MM.1S (cell line): Measurements from ENCODE around the gene BTG4.
A peak's percentile ranks its signal among the peaks of the same experiment; 100 is the strongest.

Experiments used
- DNase-seq: peaks from one replicate; pipeline ENCODE4 v3.0.0-alpha.2; 2015
- H2AFZ ChIP-seq: fragments of 300-600 bp; sonication (generic); 2 replicates; pipeline ENCODE4 v1.6.0; 2016; ENCODE audit warnings: antibody characterized with exemption, low read length
- H3F3A ChIP-seq: fragments of 300-600 bp; sonication (generic); 2 replicates; pipeline ENCODE4 v1.6.1; 2016; ENCODE audit warnings: mild to moderate bottlenecking, antibody characterized with exemption, low read length, moderate library complexity, mixed read lengths; ENCODE audit not compliant: insufficient read depth
- H3K27ac ChIP-seq: fragments of 300-600 bp; sonication (generic); 2 replicates; pipeline ENCODE4 v1.5.1; 2016; ENCODE audit warnings: mild to moderate bottlenecking, low read length
- H3K27me3 ChIP-seq: fragments of 300-600 bp; sonication (generic); replicated peaks from 2 replicates; pipeline ENCODE4 v1.6.0; 2016; ENCODE audit warnings: low read length; ENCODE audit not compliant: insufficient read depth
- H3K36me3 ChIP-seq: fragments of 300-600 bp; sonication (generic); replicated peaks from 2 replicates; pipeline ENCODE4 v1.6.1; 2016; ENCODE audit warnings: mild to moderate bottlenecking, low read length, mixed read lengths; ENCODE audit not compliant: insufficient read depth
- H3K4me1 ChIP-seq: fragments of 300-600 bp; sonication (generic); 2 replicates; pipeline ENCODE4 v1.6.1; 2016; ENCODE audit warnings: low read length, mixed read lengths
- H3K4me2 ChIP-seq: fragments of 300-600 bp; sonication (generic); 2 replicates; pipeline ENCODE4 v1.6.0; 2016; ENCODE audit warnings: low read depth, low read length
- H3K4me3 ChIP-seq: fragments of 300-600 bp; sonication (generic); 2 replicates; pipeline ENCODE4 v1.5.1; 2016; ENCODE audit warnings: low read length, mixed read lengths
- H3K79me2 ChIP-seq: fragments of 300-600 bp; sonication (generic); 2 replicates; pipeline ENCODE4 v1.6.1; 2016; ENCODE audit warnings: mixed run types, low read length, mixed read lengths
- H3K9ac ChIP-seq: fragments of 300-600 bp; sonication (generic); 2 replicates; pipeline ENCODE4 v1.6.1; 2016; ENCODE audit warnings: low read length, mixed read lengths
- H3K9me2 ChIP-seq: fragments of 300-600 bp; sonication (generic); replicated peaks from 2 replicates; pipeline ENCODE4 v1.6.1; 2016; ENCODE audit warnings: mild to moderate bottlenecking, low read length, mixed read lengths; ENCODE audit not compliant: insufficient read depth
- H3K9me3 ChIP-seq: fragments of 300-600 bp; sonication (generic); replicated peaks from 2 replicates; pipeline ENCODE4 v1.6.1; 2016; ENCODE audit warnings: mild to moderate bottlenecking, low read length, mixed read lengths; ENCODE audit not compliant: insufficient read depth
- H4K20me1 ChIP-seq: fragments of 300-600 bp; sonication (generic); 2 replicates; pipeline ENCODE4 v1.6.1; 2016; ENCODE audit warnings: mild to moderate bottlenecking, low read length, moderate library complexity, mixed read lengths; ENCODE audit not compliant: insufficient read depth
- EZH2 ChIP-seq: fragments of 300-600 bp; sonication (generic); optimal IDR thresholded peaks from 2 replicates; pipeline ENCODE3; 2017; ENCODE audit warnings: low read depth, mild to moderate bottlenecking, antibody characterized with exemption, low read length, mixed read lengths
- EZH2phosphoT487 ChIP-seq: fragments of 300-600 bp; sonication (generic); IDR thresholded peaks from 2 replicates; pipeline ENCODE4 v1.6.1; 2018; ENCODE audit warnings: antibody characterized with exemption, low read length
- TF ChIP-seq, protein P1 (sequence below): fragments of 300-600 bp; sonication (generic); IDR thresholded peaks from 2 replicates; pipeline ENCODE4 v1.5.1; 2016; ENCODE audit warnings: antibody characterized with exemption, low read length, mixed read lengths

The BTG4 gene

DNA sequence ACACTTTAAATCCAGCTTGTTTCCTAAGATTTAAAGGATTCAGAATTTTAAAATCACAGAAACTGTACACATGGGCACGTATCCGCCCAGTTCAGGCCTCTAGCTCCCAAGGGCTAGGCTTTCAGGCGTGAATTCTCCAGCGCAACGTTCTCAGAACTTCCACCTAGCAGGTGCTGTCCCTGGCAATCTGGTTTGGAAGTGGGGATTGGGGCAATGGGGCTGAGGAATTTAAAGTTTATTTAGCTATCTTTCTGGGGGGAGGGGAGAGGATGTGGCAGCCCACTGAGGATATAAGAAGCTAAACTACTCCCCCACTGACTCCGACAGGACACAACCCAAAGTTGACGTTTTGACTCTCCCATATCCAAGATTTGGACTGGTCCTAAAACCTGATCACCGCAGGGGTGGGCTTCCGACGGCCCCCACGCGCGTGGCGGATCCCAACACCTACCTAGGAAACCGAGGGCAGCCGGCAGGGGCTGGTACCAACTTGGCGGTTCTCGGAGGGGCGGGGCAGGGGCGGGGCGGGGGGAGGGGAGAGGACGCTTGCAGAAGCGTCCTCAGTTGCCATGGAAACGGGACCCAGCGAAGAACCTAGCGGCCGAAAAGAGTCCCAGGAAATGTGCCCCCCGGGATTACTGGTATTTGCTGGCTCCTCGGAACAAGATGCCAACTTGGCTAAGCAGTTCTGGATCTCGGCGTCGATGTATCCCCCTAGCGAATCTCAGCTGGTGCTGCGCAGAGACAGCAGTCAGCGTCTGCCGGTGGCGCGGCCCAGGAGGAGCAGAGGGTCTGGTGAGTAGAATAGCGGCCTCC, 2.2 kb upstream of the BTG4 start, which contains the start of gene HOATZ:
Gene HOATZ (plus strand): TSS at position 563 of the 816 bp plus-strand sequence. CDS start 7 bp downstream, at position 570.
- no peak within 1 kb of the TSS for H3K4me2 ChIP-seq
- H2AFZ ChIP-seq: no peak within 1 kb of the TSS
- no peak for DNase-seq
- H3K4me1 ChIP-seq: no peaks in the 10 kb centered on the region
- TF ChIP-seq EZH2phosphoT487: no peak
- TF ChIP-seq, protein P1, sequence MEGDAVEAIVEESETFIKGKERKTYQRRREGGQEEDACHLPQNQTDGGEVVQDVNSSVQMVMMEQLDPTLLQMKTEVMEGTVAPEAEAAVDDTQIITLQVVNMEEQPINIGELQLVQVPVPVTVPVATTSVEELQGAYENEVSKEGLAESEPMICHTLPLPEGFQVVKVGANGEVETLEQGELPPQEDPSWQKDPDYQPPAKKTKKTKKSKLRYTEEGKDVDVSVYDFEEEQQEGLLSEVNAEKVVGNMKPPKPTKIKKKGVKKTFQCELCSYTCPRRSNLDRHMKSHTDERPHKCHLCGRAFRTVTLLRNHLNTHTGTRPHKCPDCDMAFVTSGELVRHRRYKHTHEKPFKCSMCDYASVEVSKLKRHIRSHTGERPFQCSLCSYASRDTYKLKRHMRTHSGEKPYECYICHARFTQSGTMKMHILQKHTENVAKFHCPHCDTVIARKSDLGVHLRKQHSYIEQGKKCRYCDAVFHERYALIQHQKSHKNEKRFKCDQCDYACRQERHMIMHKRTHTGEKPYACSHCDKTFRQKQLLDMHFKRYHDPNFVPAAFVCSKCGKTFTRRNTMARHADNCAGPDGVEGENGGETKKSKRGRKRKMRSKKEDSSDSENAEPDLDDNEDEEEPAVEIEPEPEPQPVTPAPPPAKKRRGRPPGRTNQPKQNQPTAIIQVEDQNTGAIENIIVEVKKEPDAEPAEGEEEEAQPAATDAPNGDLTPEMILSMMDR: no peak
- no peak for TF ChIP-seq EZH2
- no peak within 1 kb of the TSS for H3K4me3 ChIP-seq
- no peaks in the 10 kb centered on the region for H3K36me3 ChIP-seq
- H3K27ac ChIP-seq: no peak within 1 kb of the TSS
- no peaks in the 10 kb centered on the region for H3F3A ChIP-seq
- H3K9me2 ChIP-seq: no peaks in the 10 kb centered on the region
- no peaks in the 10 kb centered on the region for H3K79me2 ChIP-seq
- H3K9me3 ChIP-seq: no peaks in the 10 kb centered on the region
- H3K27me3 ChIP-seq: peaks cover 15% of the 10 kb centered on the region; the same call in 1 of the 2 replicates
- no peaks in the 10 kb centered on the region for H4K20me1 ChIP-seq
- no peak within 1 kb of the TSS for H3K9ac ChIP-seq

- Histone ChIP-seq H4K20me1 (no peaks in the 10 kb centered on the region), H3K79me2 (no peaks in the 10 kb centered on the region), H3K4me1 (no peaks in the 10 kb centered on the region), H3K27ac (no peak overlapping the region), H3K4me2 (peak overlapping the region; percentile 83), H3K27me3 (peaks cover 15% of the 10 kb centered on the region; the same call in 1 of the 2 replicates), H2AFZ (peak overlapping the region; percentile 86), H3K36me3 (no peaks in the 10 kb centered on the region), H3K9ac (no peak overlapping the region), H3K9me3 (no peaks in the 10 kb centered on the region), H3K4me3 (peak overlapping the region; percentile 73), H3F3A (no peaks in the 10 kb centered on the region), H3K9me2 (no peaks in the 10 kb centered on the region)
- TF ChIP-seq, protein P1: no peak
- no peak for TF ChIP-seq EZH2phosphoT487
- TF ChIP-seq EZH2: no peak
- no peak for DNase-seq
Observed at GRCh38 chr11:111513240-111513605, 1.0 kb upstream of the BTG4 start.

- Histone ChIP-seq H3K4me1 (no peaks in the 10 kb centered on the region), H3K9me2 (no peaks in the 10 kb centered on the region), H4K20me1 (no peaks in the 10 kb centered on the region), H3K4me3 (no peak overlapping the region), H3K4me2 (no peak overlapping the region), H3F3A (no peaks in the 10 kb centered on the region), H3K27me3 (peaks cover 15% of the 10 kb centered on the region; the same call in 1 of the 2 replicates), H2AFZ (no peak overlapping the region), H3K36me3 (no peaks in the 10 kb centered on the region), H3K9me3 (no peaks in the 10 kb centered on the region), H3K9ac (no peak overlapping the region), H3K27ac (no peak overlapping the region), H3K79me2 (no peaks in the 10 kb centered on the region)
- DNase-seq: no peak
- TF ChIP-seq, protein P1: no peak
- TF ChIP-seq EZH2phosphoT487 (no peak), EZH2 (no peak)
Observed at GRCh38 chr11:111510311-111510710, 1.9 kb downstream of the BTG4 start.
